CD8-positive, alpha-beta memory T cell (primary cell): ENCODE data around the gene COMMD10. TPM values are rescaled to one million over a fixed set of nuclear protein-coding genes. Genes with fewer than 3 reads are reported as not detected.

Experiments used
- CTCF ChIA-PET: fragments of 350-600 bp; sonication (Branson Sonifier 250); formaldehyde crosslinking; loops from one replicate; lab custom pipeline; 2021; ENCODE audit warnings: antibody characterized with exemption; lab: Charles Lee
- POLR2A ChIA-PET: fragments of 350-600 bp; sonication (Branson Sonifier 250); formaldehyde crosslinking; loops from one replicate; lab custom pipeline; 2021; ENCODE audit warnings: antibody characterized with exemption; lab: Charles Lee
- DNase-seq, 5 donors: peaks; one replicate each; pipeline versions ENCODE4 v3.0.0 to v3.0.0-alpha.2; 2020 to 2022; ENCODE audit warnings: mixed read lengths in 1 of 5
- H3K27ac ChIP-seq: one replicate; pipeline ENCODE4 v1.7.0; 2013; ENCODE audit warnings: low read depth, mild to moderate bottlenecking, low read length, moderate library complexity
- H3K27me3 ChIP-seq: 2 replicates; pipeline ENCODE4 v1.7.0; 2013; ENCODE audit warnings: low read length, mild to moderate bottlenecking; ENCODE audit not compliant: insufficient read depth, poor library complexity, severe bottlenecking
- H3K36me3 ChIP-seq: 2 replicates; pipeline ENCODE4 v1.7.0; 2013; ENCODE audit warnings: mild to moderate bottlenecking, low read length, moderate library complexity; ENCODE audit not compliant: insufficient read depth
- H3K4me1 ChIP-seq: 2 replicates; pipeline ENCODE4 v1.7.0; 2013; ENCODE audit warnings: mild to moderate bottlenecking, low read length, moderate library complexity; ENCODE audit not compliant: insufficient read depth
- H3K4me3 ChIP-seq: 2 replicates; pipeline ENCODE4 v1.7.0; 2013; ENCODE audit warnings: mild to moderate bottlenecking, low read length
- H3K9me3 ChIP-seq: 2 replicates; pipeline ENCODE4 v1.7.0; 2013; ENCODE audit warnings: mild to moderate bottlenecking, low read length
- H3K27ac Mint-ChIP-seq, 8 donors: one replicate each; pipeline ENCODE4 v1.8.0; 2020 to 2021; ENCODE audit warnings: mixed read lengths in 8 of 8, mild to moderate bottlenecking in 6 of 8, inconsistent platforms in 3 of 8, moderate library complexity in 3 of 8
- H3K27me3 Mint-ChIP-seq, 2 donors: one replicate each; pipeline ENCODE4 v1.8.0; 2020 to 2021; ENCODE audit warnings: mixed read lengths in 2 of 2, mild to moderate bottlenecking in 1 of 2, moderate library complexity in 1 of 2
- H3K36me3 Mint-ChIP-seq, 3 donors: one replicate each; pipeline ENCODE4 v1.8.0; 2020 to 2021; ENCODE audit warnings: mixed read lengths in 3 of 3, inconsistent platforms in 1 of 3, mild to moderate bottlenecking in 1 of 3
- H3K4me1 Mint-ChIP-seq, 3 donors: one replicate each; pipeline ENCODE4 v1.8.0; 2020 to 2021; ENCODE audit warnings: mixed read lengths in 3 of 3, inconsistent platforms in 1 of 3, mild to moderate bottlenecking in 1 of 3
- H3K4me3 Mint-ChIP-seq, 7 donors: one replicate each; pipeline ENCODE4 v1.8.0; 2020 to 2021; ENCODE audit warnings: mixed read lengths in 7 of 7, mild to moderate bottlenecking in 6 of 7, moderate library complexity in 4 of 7, inconsistent platforms in 2 of 7
- H3K9me3 Mint-ChIP-seq, 5 donors: one replicate each; pipeline ENCODE4 v1.8.0; 2020 to 2022; ENCODE audit warnings: mixed read lengths in 5 of 5, mild to moderate bottlenecking in 3 of 5, moderate library complexity in 2 of 5, inconsistent platforms in 1 of 5
- polyA plus RNA-seq: library from polyadenylated mRNA; unstranded; fragments of 300-500 nt; fragmentation: Illumina TruSeq; gene quantifications from one replicate; pipeline ENCODE4 v1.2.3, GENCODE V29; 2021
- total RNA-seq, 2 experiments: library from RNA; stranded (reverse); gene quantifications; one replicate each; pipeline ENCODE4 v1.2.3, GENCODE V29; 2021

The COMMD10 gene
- total and polyA plus RNA-seq, 3 experiments from 2014 or later, result 13.8 to 35.9 (median 17.4) TPM

DNA sequence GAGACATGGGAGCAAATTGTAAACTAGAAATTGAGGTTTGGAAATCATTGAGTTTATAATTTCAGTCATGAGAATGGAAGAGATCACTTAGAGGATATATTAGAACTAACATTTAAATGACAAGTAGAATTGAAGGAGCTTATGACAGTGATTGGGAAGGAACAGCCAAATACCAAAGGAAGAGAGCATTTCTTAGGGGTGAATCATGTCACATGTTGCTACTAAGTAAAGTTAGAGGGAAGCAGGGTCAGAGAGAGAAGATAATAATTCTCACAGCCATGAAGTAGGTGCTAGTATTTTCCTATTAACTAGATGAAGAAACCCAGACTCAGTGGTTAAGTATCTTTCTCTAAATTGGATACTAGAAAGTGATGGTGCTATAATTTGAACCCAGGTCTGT is 59.3 kb downstream of the COMMD10 start:
- no peak overlapping the region for H3K27ac ChIP-seq
- no peaks in the 10 kb centered on the region for H3K36me3 ChIP-seq
- Mint-ChIP-seq H3K4me1 (peaks cover 6 to 9% (median 6%) of the 10 kb centered on the region in 3 donors), H3K27me3 (no peaks in the 10 kb centered on the region), H3K36me3 (peaks cover 5 to 13% (median 8%) of the 10 kb centered on the region in 3 donors), H3K27ac (no peak overlapping the region), H3K9me3 (peaks cover 0 to 1% (median 0%) of the 10 kb centered on the region in 5 donors), H3K4me3 (no peak overlapping the region)
- no peaks in the 10 kb centered on the region for H3K4me1 ChIP-seq
- H3K4me3 ChIP-seq, result no peak overlapping the region
- no peak for DNase-seq
- ChIA-PET CTCF (no interaction called here), POLR2A (no interaction called here)
- H3K27me3 ChIP-seq, result no peaks in the 10 kb centered on the region
- H3K9me3 ChIP-seq, result no peaks in the 10 kb centered on the region

DNA sequence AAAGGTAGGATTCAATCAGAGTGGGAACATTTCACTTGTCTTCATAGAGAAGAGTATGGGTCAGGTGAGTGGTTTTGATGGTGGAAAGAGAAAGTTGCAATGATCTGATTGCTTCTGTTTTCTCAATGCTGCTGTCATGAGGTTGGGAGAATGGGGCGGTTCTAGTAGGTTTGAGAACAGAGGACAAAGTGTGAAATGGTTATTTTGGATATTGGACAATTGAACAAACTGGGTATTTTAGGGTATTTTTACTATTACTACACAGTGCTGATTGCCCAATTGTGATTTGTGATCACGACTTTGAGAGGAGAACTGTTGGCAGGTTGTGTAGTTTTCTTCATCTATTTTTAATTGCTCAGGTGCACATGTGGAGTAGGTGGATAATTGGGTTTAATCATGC is 60.2 kb downstream of the COMMD10 start:
- Mint-ChIP-seq H3K27ac (no peak overlapping the region), H3K4me1 (peaks cover 6 to 9% (median 6%) of the 10 kb centered on the region in 3 donors), H3K36me3 (peaks cover 5 to 13% (median 8%) of the 10 kb centered on the region in 3 donors), H3K27me3 (no peaks in the 10 kb centered on the region), H3K4me3 (no peak overlapping the region), H3K9me3 (peaks cover 0 to 1% (median 0%) of the 10 kb centered on the region in 5 donors)
- Histone ChIP-seq H3K4me1 (no peaks in the 10 kb centered on the region), H3K4me3 (no peak overlapping the region), H3K36me3 (no peaks in the 10 kb centered on the region), H3K27me3 (no peaks in the 10 kb centered on the region), H3K9me3 (no peaks in the 10 kb centered on the region), H3K27ac (no peak overlapping the region)
- ChIA-PET CTCF (no interaction called here), POLR2A (no interaction called here)
- DNase-seq, result no peak

DNA sequence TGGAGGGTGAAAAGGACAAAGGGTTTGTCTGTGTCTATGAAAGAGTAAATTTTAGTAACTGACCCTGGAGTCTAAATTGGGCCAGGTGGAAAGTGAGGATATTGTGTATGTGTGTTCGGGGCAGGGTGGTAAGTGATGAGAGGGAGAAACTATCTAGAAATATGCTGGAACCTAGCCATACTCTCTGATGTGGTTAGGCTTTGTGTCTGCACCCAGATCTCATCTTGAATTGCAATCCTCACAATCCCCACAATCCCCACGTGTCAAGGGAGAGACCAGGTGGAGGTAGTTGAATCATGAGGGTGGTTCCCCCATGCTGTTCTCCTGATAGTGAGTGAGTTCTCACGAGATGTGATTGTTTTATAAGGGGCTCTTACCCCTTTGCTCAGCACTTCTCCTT is 60.6 kb downstream of the COMMD10 start:
- CTCF ChIA-PET, result no interaction called here
- peaks cover 5 to 13% (median 8%) of the 10 kb centered on the region in 3 donors for H3K36me3 Mint-ChIP-seq

DNA sequence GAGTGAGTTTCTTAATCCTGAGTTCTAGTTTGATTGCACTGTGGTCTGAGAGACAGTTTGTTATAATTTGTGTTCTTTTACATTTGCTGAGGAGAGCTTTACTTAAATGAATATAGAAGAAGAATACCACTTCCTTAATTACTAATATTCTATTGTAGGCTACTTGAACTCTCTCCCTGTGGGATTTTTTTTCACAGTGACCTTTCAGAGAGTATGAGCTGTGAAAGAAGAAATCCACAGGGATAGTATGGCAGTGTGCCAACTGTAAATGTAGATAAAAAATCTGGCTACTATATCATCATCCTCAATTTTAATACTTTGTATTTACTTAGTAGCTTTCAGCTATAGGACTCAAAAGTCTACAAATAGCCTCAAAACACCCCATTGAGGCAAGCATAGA is 67.3 kb downstream of the COMMD10 start:
- POLR2A ChIA-PET, result no interaction called here
- Histone ChIP-seq H3K4me3 (no peak overlapping the region), H3K9me3 (no peaks in the 10 kb centered on the region), H3K27ac (no peak overlapping the region), H3K4me1 (no peaks in the 10 kb centered on the region), H3K36me3 (no peaks in the 10 kb centered on the region), H3K27me3 (no peaks in the 10 kb centered on the region)
- Mint-ChIP-seq H3K36me3 (peaks cover 8 to 15% (median 9%) of the 10 kb centered on the region in 3 donors), H3K9me3 (peaks cover 0 to 4% (median 0%) of the 10 kb centered on the region in 5 donors), H3K27me3 (no peaks in the 10 kb centered on the region), H3K27ac (no peak overlapping the region), H3K4me3 (no peak overlapping the region), H3K4me1 (peaks cover 12 to 24% (median 14%) of the 10 kb centered on the region in 3 donors)
- CTCF ChIA-PET, result no interaction called here
- DNase-seq, result no peak

More for the DNA sequence above, 60.6 kb downstream of the COMMD10 start:
- Histone ChIP-seq H3K27me3 (no peaks in the 10 kb centered on the region), H3K4me1 (no peaks in the 10 kb centered on the region), H3K27ac (no peak overlapping the region), H3K4me3 (no peak overlapping the region), H3K36me3 (no peaks in the 10 kb centered on the region), H3K9me3 (no peaks in the 10 kb centered on the region)
- Mint-ChIP-seq H3K27ac (no peak overlapping the region), H3K4me1 (peaks cover 6 to 9% (median 6%) of the 10 kb centered on the region in 3 donors), H3K4me3 (no peak overlapping the region), H3K27me3 (no peaks in the 10 kb centered on the region), H3K9me3 (peaks cover 0 to 1% (median 0%) of the 10 kb centered on the region in 5 donors)
- no peak for DNase-seq
- POLR2A ChIA-PET, result no interaction called here

DNA sequence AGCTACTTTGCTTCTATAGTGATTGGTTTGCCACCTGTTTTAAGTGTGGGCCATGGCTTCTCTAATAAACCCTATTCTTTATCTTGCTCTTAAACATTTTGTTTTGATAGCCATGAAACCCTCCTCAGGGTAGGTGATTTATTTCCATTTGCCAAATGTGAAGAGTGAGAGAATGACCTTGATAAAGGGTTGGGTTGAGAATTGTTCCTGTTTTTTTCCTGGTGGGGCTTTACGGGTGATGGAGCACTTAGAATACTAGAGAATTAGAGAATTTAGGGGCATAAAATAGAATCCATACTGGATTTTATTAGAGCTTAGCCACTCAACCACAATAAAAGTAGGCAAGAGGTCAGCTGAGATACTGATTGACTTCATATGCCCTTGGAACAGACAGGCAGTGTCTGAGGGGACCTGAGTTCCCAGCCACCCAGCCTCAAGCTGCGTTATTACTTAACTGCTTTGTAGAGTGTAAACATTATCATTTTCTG is 68.9 kb downstream of the COMMD10 start:
- H3K27me3 ChIP-seq, result no peaks in the 10 kb centered on the region
- no peak for DNase-seq
- Mint-ChIP-seq H3K9me3 (peaks cover 0 to 4% (median 0%) of the 10 kb centered on the region in 5 donors), H3K4me1 (peaks cover 16 to 30% (median 17%) of the 10 kb centered on the region in 3 donors), H3K36me3 (peaks cover 5 to 9% (median 7%) of the 10 kb centered on the region in 3 donors), H3K4me3 (no peak overlapping the region), H3K27me3 (no peaks in the 10 kb centered on the region), H3K27ac (no peak overlapping the region)
- H3K4me1 ChIP-seq, result no peaks in the 10 kb centered on the region
- H3K9me3 ChIP-seq, result no peaks in the 10 kb centered on the region
- no peak overlapping the region for H3K27ac ChIP-seq
- ChIA-PET CTCF (no interaction called here), POLR2A (no interaction called here)
- no peak overlapping the region for H3K4me3 ChIP-seq
- no peaks in the 10 kb centered on the region for H3K36me3 ChIP-seq

DNA sequence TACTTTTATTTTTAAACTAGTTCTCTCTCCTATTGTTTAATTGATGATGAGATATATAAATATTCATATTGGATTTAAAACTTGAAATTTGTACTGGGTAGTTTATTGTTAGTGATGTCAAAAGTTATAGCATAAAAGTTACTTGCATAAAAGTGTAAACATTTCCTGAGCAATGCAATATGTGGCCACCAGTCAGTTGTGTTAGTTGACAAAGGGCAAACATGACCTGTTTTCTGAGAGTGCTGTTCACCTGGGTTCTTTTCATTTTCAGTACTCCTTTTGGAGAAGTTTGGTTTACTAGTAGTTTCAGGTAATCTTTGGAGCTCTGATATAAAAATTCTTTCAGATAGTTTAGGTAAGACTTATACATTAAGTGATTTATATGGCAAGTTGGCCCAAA is 69.4 kb downstream of the COMMD10 start:
- H3K4me3 ChIP-seq, result no peak overlapping the region
- H3K36me3 Mint-ChIP-seq, result peaks cover 7% of the 10 kb centered on the region in 3 donors
- peak overlapping the region in 1 of 8 donors; percentile 22 for H3K27ac Mint-ChIP-seq
- DNase-seq, result no peak
- H3K27me3 Mint-ChIP-seq, result no peaks in the 10 kb centered on the region
- peaks cover 0 to 4% (median 0%) of the 10 kb centered on the region in 5 donors for H3K9me3 Mint-ChIP-seq
- H3K4me1 Mint-ChIP-seq, result peaks cover 17 to 34% (median 19%) of the 10 kb centered on the region in 3 donors
- no peak overlapping the region for H3K27ac ChIP-seq
- H3K9me3 ChIP-seq, result no peaks in the 10 kb centered on the region
- H3K4me1 ChIP-seq, result no peaks in the 10 kb centered on the region
- no peak overlapping the region for H3K4me3 Mint-ChIP-seq
- POLR2A ChIA-PET, result no interaction called here
- H3K36me3 ChIP-seq, result no peaks in the 10 kb centered on the region
- H3K27me3 ChIP-seq, result no peaks in the 10 kb centered on the region
- CTCF ChIA-PET, result no interaction called here

DNA sequence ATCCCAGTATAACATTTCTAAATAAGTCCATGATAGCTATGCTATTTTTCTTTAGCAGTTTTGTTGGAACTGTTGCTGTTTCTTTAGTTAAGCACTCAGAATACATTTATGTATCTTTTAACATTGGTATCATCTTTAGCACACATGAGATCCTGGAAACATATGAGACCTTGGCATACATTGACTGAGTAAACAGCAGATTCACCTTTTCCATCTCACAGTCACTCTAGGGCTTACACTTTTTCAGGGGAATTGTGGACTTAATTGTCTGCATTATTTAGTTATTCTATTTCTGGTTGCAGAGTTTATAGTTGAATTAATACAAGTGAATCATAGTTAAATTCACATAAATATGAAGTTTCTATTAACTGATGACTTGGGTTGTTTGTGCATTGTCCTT is 70.1 kb downstream of the COMMD10 start:
- no peak overlapping the region for H3K4me3 ChIP-seq
- H3K4me3 Mint-ChIP-seq, result no peak overlapping the region
- peaks cover 17 to 40% (median 26%) of the 10 kb centered on the region in 3 donors for H3K4me1 Mint-ChIP-seq
- H3K9me3 ChIP-seq, result no peaks in the 10 kb centered on the region
- peaks cover 7 to 8% (median 7%) of the 10 kb centered on the region in 3 donors for H3K36me3 Mint-ChIP-seq
- no peak for DNase-seq
- H3K36me3 ChIP-seq, result no peaks in the 10 kb centered on the region
- peaks cover 0 to 4% (median 0%) of the 10 kb centered on the region in 5 donors for H3K9me3 Mint-ChIP-seq
- ChIA-PET POLR2A (no interaction called here), CTCF (no interaction called here)
- no peaks in the 10 kb centered on the region for H3K27me3 Mint-ChIP-seq
- no peak overlapping the region for H3K27ac ChIP-seq
- H3K4me1 ChIP-seq, result no peaks in the 10 kb centered on the region
- no peaks in the 10 kb centered on the region for H3K27me3 ChIP-seq
- H3K27ac Mint-ChIP-seq, result no peak overlapping the region

DNA sequence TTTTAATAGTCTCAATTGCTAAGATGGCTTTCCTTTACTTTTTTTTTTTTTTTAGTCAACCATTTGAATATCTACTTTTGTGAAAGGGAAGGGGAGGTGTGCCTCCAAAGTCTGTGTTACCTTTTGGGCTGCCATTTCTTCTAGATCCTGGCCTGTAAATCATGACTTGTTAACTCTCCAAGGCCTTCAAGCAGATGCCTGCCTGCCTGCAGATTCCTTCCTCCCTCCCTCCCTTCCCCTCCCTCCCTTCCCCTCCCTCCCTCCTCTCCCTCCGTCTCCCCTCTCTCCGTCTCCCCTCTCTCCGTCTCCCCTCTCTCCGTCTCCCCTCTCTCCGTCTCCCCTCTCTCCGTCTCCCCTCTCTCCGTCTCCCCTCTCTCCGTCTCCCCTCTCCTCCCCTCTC is 73.1 kb downstream of the COMMD10 start:
- peaks cover 0 to 4% (median 3%) of the 10 kb centered on the region in 3 donors for H3K36me3 Mint-ChIP-seq
- H3K9me3 Mint-ChIP-seq, result no peaks in the 10 kb centered on the region
- Histone ChIP-seq H3K4me3 (no peak overlapping the region), H3K36me3 (no peaks in the 10 kb centered on the region), H3K9me3 (no peaks in the 10 kb centered on the region), H3K27me3 (no peaks in the 10 kb centered on the region), H3K27ac (no peak overlapping the region), H3K4me1 (no peaks in the 10 kb centered on the region)
- no peaks in the 10 kb centered on the region for H3K27me3 Mint-ChIP-seq
- no peak for DNase-seq
- H3K4me1 Mint-ChIP-seq, result peaks cover 18 to 42% (median 24%) of the 10 kb centered on the region in 3 donors
- no peak overlapping the region for H3K4me3 Mint-ChIP-seq
- H3K27ac Mint-ChIP-seq, result no peak overlapping the region
- CTCF ChIA-PET, result no interaction called here
- POLR2A ChIA-PET, result no interaction called here
